AG04449 (cell line): ENCODE results near the gene CARHSP1.

Source experiments
- CTCF ChIA-PET: fragments of 350-600 bp; formaldehyde crosslinking; extraction: SDS; loops from one replicate; lab custom pipeline; 2021; ENCODE audit warnings: antibody characterized with exemption; lab: Yijun Ruan, JAX
- POLR2A ChIA-PET: fragments of 400-600, 350-600 bp; formaldehyde crosslinking; extraction: SDS; loops from one replicate; lab custom pipeline; 2020; ENCODE audit warnings: antibody characterized with exemption, inconsistent platforms; lab: Yijun Ruan, JAX
- DNase-seq: peaks from one replicate; pipeline ENCODE4 v3.0.0-alpha.2; 2010; ENCODE audit warnings: low read depth, low spot score
- H3K4me3 ChIP-seq: 2 replicates; pipeline ENCODE4 v1.5.1; 2011; ENCODE audit warnings: low read depth, mild to moderate bottlenecking, control low read depth, low read length
- CTCF ChIP-seq: IDR thresholded peaks from one replicate; pipeline ENCODE4 v1.5.1; 2011; ENCODE audit warnings: mild to moderate bottlenecking, moderate library complexity, low read length, control low read depth, inconsistent platforms; ENCODE audit not compliant: insufficient read depth; ENCODE audit errors: missing control alignments

The CARHSP1 gene

GRCh38 chr16:8849411-8850011, 19.3 kb downstream of the CARHSP1 start:
- ChIA-PET CTCF (interaction anchor here (2.7 kb wide), 1 partner anchor 31 kb away, joined by 9 read pairs; no protein-coding TSS in a partner anchor), POLR2A (interaction anchor here (1.1 to 1.5 kb wide), 3 partner anchors 19 to 29 kb away, joined by 5 to 7 read pairs (median 5); partner anchors contain the start of gene CARHSP1)
- no peak for DNase-seq
- no peak for TF ChIP-seq CTCF
- H3K4me3 ChIP-seq = no peak overlapping the region

GRCh38 chr16:8848939-8849391, 19.8 kb downstream of the CARHSP1 start:
- CTCF ChIA-PET = interaction anchor here (0.9 to 2.7 kb wide), 3 partner anchors 10 to 43 kb away, joined by 3 to 9 read pairs (median 3); no protein-coding TSS in a partner anchor

GRCh38 chr16:8848231-8848938, 20.4 kb downstream of the CARHSP1 start:
- POLR2A ChIA-PET = interaction anchor here (1.1 to 1.2 kb wide), 2 partner anchors 20 kb away, joined by 3 to 7 read pairs; partner anchors contain the start of gene CARHSP1

More at GRCh38 chr16:8848939-8849391, 19.8 kb downstream of the CARHSP1 start:
- POLR2A ChIA-PET = interaction anchor here (1.1 to 1.2 kb wide), 2 partner anchors 20 kb away, joined by 3 to 7 read pairs; partner anchors contain the start of gene CARHSP1
- no peak for TF ChIP-seq CTCF
- no peak overlapping the region; the same call in 1 of the 2 replicates for H3K4me3 ChIP-seq
- no peak for DNase-seq

GRCh38 chr16:8847623-8848022, 21.2 kb downstream of the CARHSP1 start:
- no peak for DNase-seq
- POLR2A ChIA-PET = no interaction called here
- H3K4me3 ChIP-seq = no peak overlapping the region
- CTCF ChIA-PET = no interaction called here
- no peak for TF ChIP-seq CTCF

More at GRCh38 chr16:8848231-8848938, 20.4 kb downstream of the CARHSP1 start:
- TF ChIP-seq CTCF = no peak
- DNase-seq = no peak
- no peak overlapping the region for H3K4me3 ChIP-seq
- CTCF ChIA-PET = interaction anchor here (0.9 to 2.7 kb wide), 3 partner anchors 9 to 43 kb away, joined by 3 to 9 read pairs (median 3); no protein-coding TSS in a partner anchor

- DNase-seq = no peak
- TF ChIP-seq CTCF = no peak
- CTCF ChIA-PET = no interaction called here
- POLR2A ChIA-PET = no interaction called here
- no peak overlapping the region for H3K4me3 ChIP-seq
Observed at GRCh38 chr16:8847145-8847544, 21.7 kb downstream of the CARHSP1 start.

- no peak for TF ChIP-seq CTCF
- H3K4me3 ChIP-seq = no peak overlapping the region
- no peak for DNase-seq
- ChIA-PET CTCF (no interaction called here), POLR2A (no interaction called here)
Observed at GRCh38 chr16:8846401-8846932, 22.3 kb downstream of the CARHSP1 start.
